Measurements from ENCODE around the gene CXXC5.

CXXC5 gene

DNA sequence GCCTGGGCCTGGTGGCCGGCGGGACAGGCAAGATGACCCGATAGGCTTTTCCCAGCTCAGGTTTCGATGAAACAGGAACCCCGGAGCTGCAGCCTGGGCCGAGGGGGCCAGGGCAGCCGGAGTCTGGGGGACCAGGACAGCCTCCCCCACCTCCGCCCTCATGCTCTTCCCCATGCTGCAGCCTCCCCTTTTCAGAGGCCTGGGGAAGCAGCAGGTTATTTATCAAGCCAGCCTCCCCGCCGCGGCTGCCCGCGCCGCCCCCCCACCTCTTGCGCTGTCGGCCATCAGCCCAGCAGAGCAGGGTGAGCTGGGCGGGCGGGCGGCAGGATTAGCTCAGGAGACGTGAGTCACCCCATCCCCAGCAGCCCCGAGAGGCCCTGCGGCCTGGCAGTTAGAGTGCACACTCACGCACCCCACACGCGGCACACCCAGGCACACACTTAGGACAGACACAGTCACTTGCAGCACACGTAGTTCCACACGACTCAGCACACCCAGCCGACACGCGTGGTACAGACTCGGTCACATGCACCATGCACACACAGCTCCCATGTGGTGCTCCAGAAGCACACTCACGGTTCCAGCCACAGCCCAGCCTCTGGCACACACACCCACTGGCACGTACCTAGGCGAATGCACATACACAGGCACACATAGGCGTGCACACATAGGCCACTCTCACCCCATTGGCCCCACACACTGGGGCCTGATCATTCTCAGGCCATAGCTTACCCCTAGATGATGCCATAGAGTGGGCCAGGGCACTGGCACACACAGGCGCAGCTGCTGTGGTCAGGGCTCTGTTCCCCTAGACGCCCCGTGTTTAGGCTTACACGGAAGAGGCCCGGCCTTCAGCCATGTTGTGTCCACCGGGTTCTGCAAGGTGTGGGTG, 13.0 kb downstream of the CXXC5 start:
- peak; percentile 96 for DNase-seq (ENCODE audit: low read depth)
- H3K4me3 ChIP-seq (ENCODE audit: low read length) = peak overlapping the region; percentile 18
- TF ChIP-seq, protein P1, sequence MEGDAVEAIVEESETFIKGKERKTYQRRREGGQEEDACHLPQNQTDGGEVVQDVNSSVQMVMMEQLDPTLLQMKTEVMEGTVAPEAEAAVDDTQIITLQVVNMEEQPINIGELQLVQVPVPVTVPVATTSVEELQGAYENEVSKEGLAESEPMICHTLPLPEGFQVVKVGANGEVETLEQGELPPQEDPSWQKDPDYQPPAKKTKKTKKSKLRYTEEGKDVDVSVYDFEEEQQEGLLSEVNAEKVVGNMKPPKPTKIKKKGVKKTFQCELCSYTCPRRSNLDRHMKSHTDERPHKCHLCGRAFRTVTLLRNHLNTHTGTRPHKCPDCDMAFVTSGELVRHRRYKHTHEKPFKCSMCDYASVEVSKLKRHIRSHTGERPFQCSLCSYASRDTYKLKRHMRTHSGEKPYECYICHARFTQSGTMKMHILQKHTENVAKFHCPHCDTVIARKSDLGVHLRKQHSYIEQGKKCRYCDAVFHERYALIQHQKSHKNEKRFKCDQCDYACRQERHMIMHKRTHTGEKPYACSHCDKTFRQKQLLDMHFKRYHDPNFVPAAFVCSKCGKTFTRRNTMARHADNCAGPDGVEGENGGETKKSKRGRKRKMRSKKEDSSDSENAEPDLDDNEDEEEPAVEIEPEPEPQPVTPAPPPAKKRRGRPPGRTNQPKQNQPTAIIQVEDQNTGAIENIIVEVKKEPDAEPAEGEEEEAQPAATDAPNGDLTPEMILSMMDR (IDR thresholded peaks at IDR 0.05; ENCODE audit: insufficient read depth, low read depth, low read length, missing control alignments) = no peak

DNA sequence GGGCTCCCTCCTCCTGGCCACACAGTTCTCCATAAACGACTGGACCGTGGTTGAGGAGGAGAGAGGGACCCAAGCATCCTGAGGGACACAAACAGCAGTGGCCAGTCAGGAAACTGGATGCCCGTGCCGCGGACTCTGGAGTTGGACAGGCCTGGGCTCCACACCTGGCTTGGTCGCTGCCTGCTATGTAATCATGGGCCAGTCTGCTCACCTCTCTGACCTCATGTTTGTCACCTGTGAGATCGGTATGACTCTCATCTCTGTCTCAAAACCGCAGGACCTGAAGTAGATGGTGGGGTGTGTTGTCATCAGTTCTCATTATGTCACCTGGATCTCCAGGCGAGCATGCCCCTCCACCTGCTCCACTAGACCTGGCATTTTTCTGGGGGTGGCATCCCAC, 14.5 kb downstream of the CXXC5 start:
- TF ChIP-seq, protein P1 (IDR thresholded peaks at IDR 0.05; ENCODE audit: insufficient read depth, low read depth, low read length, missing control alignments) = no peak
- no peak for DNase-seq (ENCODE audit: low read depth)
- no peak overlapping the region for H3K4me3 ChIP-seq (ENCODE audit: low read length)

DNA sequence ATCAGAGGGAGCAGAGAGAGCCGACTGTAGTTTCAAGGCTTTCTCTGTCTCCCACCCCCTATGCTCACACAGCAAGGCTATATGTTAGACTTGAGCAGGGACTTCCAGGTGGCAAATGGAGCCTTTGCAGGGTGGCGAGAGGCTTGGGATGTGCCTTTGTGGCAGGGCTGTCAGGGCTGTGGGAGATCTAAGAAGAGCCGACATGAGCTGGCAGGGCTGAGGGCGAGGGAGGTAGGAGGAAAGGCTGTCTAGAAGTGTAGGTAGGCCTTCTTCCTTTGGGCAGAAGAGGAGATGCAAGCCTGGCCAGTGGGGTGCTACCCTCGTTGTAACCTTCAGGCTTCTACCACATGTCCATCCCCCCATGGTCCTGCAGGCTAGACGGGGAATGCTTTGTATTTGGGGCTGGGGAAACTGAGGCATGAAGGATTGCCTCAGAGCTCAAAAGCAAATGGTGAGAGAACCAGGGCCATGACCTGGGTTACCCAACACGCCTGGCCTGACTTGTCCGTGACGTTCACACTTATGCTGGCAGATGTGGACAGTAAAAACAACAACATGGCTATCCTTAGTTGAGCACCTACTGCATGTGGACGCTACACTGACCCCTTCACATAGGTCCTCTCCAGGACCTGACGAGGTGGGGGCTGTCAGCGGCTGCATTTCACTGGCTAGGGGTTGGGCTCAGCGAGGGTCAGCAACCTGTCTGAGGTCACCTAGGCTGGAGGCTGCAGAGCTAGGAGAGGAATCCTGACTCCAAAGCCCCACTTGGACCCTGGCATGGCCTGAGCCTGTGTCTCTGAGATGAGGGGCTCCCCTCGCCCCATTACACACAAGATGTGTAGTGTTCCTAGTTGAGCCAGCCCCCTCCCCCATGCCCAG, 15.3 kb downstream of the CXXC5 start:
- H3K4me3 ChIP-seq (ENCODE audit: low read length) = no peak overlapping the region
- no peak for DNase-seq (ENCODE audit: low read depth)
- TF ChIP-seq, protein P1 (IDR thresholded peaks at IDR 0.05; ENCODE audit: insufficient read depth, low read depth, low read length, missing control alignments) = no peak

DNA sequence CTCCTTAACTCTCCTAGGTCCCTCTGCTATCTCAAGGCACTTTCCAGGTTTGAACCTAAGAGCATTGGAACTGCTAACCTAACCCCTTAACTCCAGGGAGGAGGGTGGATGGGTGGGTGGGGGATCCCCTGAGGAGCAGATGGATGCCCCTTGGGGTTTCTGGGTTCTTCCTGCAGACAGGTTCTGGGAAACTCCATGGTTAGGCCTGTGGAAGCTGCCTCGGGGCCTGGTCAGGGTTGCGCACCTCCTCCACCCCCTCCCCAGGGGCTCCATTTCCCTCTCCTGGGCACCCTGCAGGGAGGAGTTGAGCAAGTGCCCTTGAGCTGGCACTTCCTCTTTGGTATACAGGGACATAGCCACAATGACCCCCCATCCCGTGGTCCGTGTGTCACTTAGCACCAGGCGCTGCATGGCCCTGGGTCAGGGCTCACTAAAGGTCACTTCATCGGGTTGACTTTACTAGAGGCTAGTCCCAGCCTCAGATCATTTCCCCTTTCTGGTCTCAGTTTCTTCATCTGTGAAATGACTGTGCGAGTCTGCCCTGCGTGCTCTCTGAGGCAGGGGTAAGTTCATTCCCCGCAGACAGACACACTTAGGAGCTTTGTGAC, 16.0 kb downstream of the CXXC5 start:
- no peak for DNase-seq (ENCODE audit: low read depth)
- TF ChIP-seq, protein P1 (IDR thresholded peaks at IDR 0.05; ENCODE audit: insufficient read depth, low read depth, low read length, missing control alignments) = no peak
- H3K4me3 ChIP-seq (ENCODE audit: low read length) = no peak overlapping the region

DNA sequence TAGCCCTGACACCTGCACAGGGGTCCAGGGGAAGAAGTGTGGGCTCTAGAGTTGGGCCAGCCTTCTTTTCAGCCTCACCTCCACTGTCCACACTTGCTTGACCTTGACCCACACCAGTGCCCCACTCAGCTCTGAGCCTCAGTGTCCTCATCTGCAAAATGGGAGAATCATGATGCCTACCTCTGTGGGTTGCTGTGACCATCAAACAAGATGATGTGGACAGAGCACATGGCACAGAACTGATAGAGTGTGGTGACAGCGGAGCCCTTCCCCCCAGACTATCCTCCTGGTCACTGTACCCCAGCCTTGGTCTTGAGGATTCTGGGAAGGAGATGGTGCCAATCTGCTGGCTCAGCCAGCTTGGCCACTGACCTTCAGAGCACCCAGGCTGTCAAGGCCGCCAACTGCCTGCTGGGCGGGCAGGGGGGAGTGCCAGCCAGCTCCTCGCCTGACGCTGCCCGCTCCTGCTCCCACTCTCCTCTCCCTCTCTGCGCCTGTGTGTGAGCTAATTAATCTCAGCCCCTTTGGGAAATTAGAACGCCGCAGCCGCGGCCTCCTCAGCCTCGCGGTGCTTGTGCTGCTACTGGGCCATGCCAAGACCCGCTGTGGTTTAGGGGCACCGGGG, 16.7 kb downstream of the CXXC5 start:
- H3K4me3 ChIP-seq (ENCODE audit: low read length) = no peak overlapping the region
- no peak for DNase-seq (ENCODE audit: low read depth)
- TF ChIP-seq, protein P1 (IDR thresholded peaks at IDR 0.05; ENCODE audit: insufficient read depth, low read depth, low read length, missing control alignments) = no peak

DNA sequence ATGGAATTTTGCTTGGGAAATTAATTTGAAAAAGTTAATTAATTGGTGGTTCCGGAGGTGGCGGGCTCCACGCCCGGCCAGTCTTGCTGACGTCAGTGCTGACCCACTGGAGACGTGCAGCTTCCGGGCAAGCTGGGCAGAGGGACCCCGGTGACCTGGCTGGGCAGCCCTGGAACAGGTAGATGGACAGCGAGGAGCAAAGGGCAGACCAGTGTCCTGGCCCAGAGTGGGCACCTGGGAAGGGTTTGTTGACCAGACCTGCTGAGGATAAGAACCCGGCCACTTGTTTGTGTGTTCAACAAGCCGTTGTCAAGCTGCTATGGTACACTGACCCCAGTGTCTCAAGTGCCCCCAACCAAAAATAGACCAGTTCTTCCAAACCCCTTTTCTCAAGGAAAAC, 17.5 kb downstream of the CXXC5 start:
- DNase-seq (ENCODE audit: low read depth) = no peak
- no peak overlapping the region for H3K4me3 ChIP-seq (ENCODE audit: low read length)
- TF ChIP-seq, protein P1 (IDR thresholded peaks at IDR 0.05; ENCODE audit: insufficient read depth, low read depth, low read length, missing control alignments) = no peak

Measured in epithelial cell of esophagus (primary cell).